ENCODE measurements around the gene IL1RAPL2.

- TF ChIP-seq ATF3 (IDR thresholded peaks at IDR 0.05; ENCODE audit: borderline replicate concordance, extremely low read depth, low read depth, low read length) (no peak), CTCF (IDR thresholded peaks at IDR 0.05 in 2 of 3, conservative IDR thresholded peaks at IDR 0.05 in 1 of 3; ENCODE audit: control insufficient read depth in 2 of 3, extremely low read depth in 1 of 3, insufficient read depth in 1 of 3, low read depth in 3 of 3, low read length in 3 of 3) (no peak), CREM (IDR thresholded peaks at IDR 0.05; ENCODE audit: low read depth) (no peak), TCF12 (IDR thresholded peaks at IDR 0.05; ENCODE audit: low read depth, low read length) (no peak), BHLHE40 (IDR thresholded peaks at IDR 0.05; ENCODE audit: borderline replicate concordance in 1 of 2, low read depth in 2 of 2, low read length in 1 of 2) (no peak), SRF (IDR thresholded peaks at IDR 0.05; ENCODE audit: low read depth in 2 of 2, low read length in 2 of 2) (no peak), NFYB (IDR thresholded peaks at IDR 0.05; ENCODE audit: insufficient read depth, low read depth, low read length) (no peak), EZH2 (IDR thresholded peaks at IDR 0.05; ENCODE audit: borderline replicate concordance, control insufficient read depth, low read depth, low read length) (no peak), CREB1 (IDR thresholded peaks at IDR 0.05; ENCODE audit: low read depth) (no peak), POLR2A (IDR thresholded peaks at IDR 0.05; ENCODE audit: low read depth, low read length) (no peak), NFYA (IDR thresholded peaks at IDR 0.05; ENCODE audit: borderline replicate concordance, low read depth, low read length) (no peak), RCOR1 (conservative IDR thresholded peaks at IDR 0.05; ENCODE audit: low read depth, low read length) (no peak)
Measured at GRCh38 chrX:105738162-105738561, 1172.2 kb downstream of the IL1RAPL2 start.
